ENCODE data around the gene CTSH. TPM values are rescaled to one million over a fixed set of nuclear protein-coding genes. Genes with fewer than 3 reads are reported as not detected.

The CTSH gene
- polyA plus RNA-seq, 3 donors from 2014 or later: 9.3 to 37.8 (median 23.0) TPM

- Mint-ChIP-seq H3K36me3 (no peaks in the 10 kb centered on the region), H3K9me3 (no peaks in the 10 kb centered on the region), H3K4me1 (no peaks in the 10 kb centered on the region), H3K4me3 (no peak overlapping the region), H3K27me3 (ENCODE audit: low read depth in 3 of 3) (peaks cover 0 to 2% (median 0%) of the 10 kb centered on the region in 3 donors), H3K27ac (no peak overlapping the region)
- no peak for DNase-seq
These were observed 23.3 kb upstream of the CTSH start for GRCh38 chr15:78968114-78968513.

- no peak for DNase-seq
- H3K9me3 Mint-ChIP-seq: no peaks in the 10 kb centered on the region
- H3K36me3 Mint-ChIP-seq: no peaks in the 10 kb centered on the region
- no peaks in the 10 kb centered on the region for H3K4me1 Mint-ChIP-seq
- no peak overlapping the region for H3K27ac Mint-ChIP-seq
- no peak overlapping the region for H3K4me3 Mint-ChIP-seq
- H3K27me3 Mint-ChIP-seq (ENCODE audit: low read depth in 3 of 3): peaks cover 0 to 4% (median 3%) of the 10 kb centered on the region in 3 donors
These were observed 15.5 kb upstream of the CTSH start for GRCh38 chr15:78960308-78960707.

- Mint-ChIP-seq H3K27me3 (ENCODE audit: low read depth in 3 of 3) (peaks cover 0 to 4% (median 3%) of the 10 kb centered on the region in 3 donors), H3K9me3 (no peaks in the 10 kb centered on the region), H3K4me1 (no peaks in the 10 kb centered on the region), H3K36me3 (no peaks in the 10 kb centered on the region), H3K4me3 (no peak overlapping the region), H3K27ac (no peak overlapping the region)
- DNase-seq: no peak
These were observed 14.5 kb upstream of the CTSH start for GRCh38 chr15:78959360-78959759.

GRCh38 chr15:78957416-78958093 is 12.7 kb upstream of the CTSH start:
- H3K27ac Mint-ChIP-seq: no peak overlapping the region
- H3K9me3 Mint-ChIP-seq: no peaks in the 10 kb centered on the region

GRCh38 chr15:78956937-78957336 is 12.1 kb upstream of the CTSH start:
- Mint-ChIP-seq H3K27me3 (ENCODE audit: low read depth in 3 of 3) (peaks cover 0 to 4% (median 3%) of the 10 kb centered on the region in 3 donors), H3K9me3 (no peaks in the 10 kb centered on the region), H3K36me3 (no peaks in the 10 kb centered on the region), H3K27ac (no peak overlapping the region), H3K4me1 (no peaks in the 10 kb centered on the region), H3K4me3 (no peak overlapping the region)
- DNase-seq: no peak

More at GRCh38 chr15:78957416-78958093, 12.7 kb upstream of the CTSH start:
- H3K36me3 Mint-ChIP-seq: no peaks in the 10 kb centered on the region
- no peak overlapping the region for H3K4me3 Mint-ChIP-seq
- no peaks in the 10 kb centered on the region for H3K4me1 Mint-ChIP-seq
- peaks cover 0 to 4% (median 3%) of the 10 kb centered on the region in 3 donors for H3K27me3 Mint-ChIP-seq (ENCODE audit: low read depth in 3 of 3)
- DNase-seq: no peak

GRCh38 chr15:78955355-78955754 is 10.5 kb upstream of the CTSH start:
- Mint-ChIP-seq H3K27me3 (ENCODE audit: low read depth in 3 of 3) (peaks cover 0 to 7% (median 3%) of the 10 kb centered on the region in 3 donors), H3K4me3 (no peak overlapping the region), H3K27ac (no peak overlapping the region), H3K4me1 (no peaks in the 10 kb centered on the region), H3K9me3 (no peaks in the 10 kb centered on the region), H3K36me3 (no peaks in the 10 kb centered on the region)
- no peak for DNase-seq

GRCh38 chr15:78951841-78952238 is 7.0 kb upstream of the CTSH start:
- no peaks in the 10 kb centered on the region for H3K9me3 Mint-ChIP-seq
- no peaks in the 10 kb centered on the region for H3K4me1 Mint-ChIP-seq
- H3K27me3 Mint-ChIP-seq (ENCODE audit: low read depth in 3 of 3): peaks cover 0 to 5% (median 0%) of the 10 kb centered on the region in 3 donors
- H3K4me3 Mint-ChIP-seq: no peak overlapping the region
- H3K27ac Mint-ChIP-seq: no peak overlapping the region
- DNase-seq: no peak
- H3K36me3 Mint-ChIP-seq: no peaks in the 10 kb centered on the region

GRCh38 chr15:78950902-78951840 is 6.3 kb upstream of the CTSH start:
- no peaks in the 10 kb centered on the region for H3K36me3 Mint-ChIP-seq
- H3K4me3 Mint-ChIP-seq: no peak overlapping the region
- peaks cover 0 to under 1% of the 10 kb centered on the region in 2 donors for H3K4me1 Mint-ChIP-seq
- peaks cover 0 to 5% (median 0%) of the 10 kb centered on the region in 3 donors for H3K27me3 Mint-ChIP-seq (ENCODE audit: low read depth in 3 of 3)
- H3K27ac Mint-ChIP-seq: no peak overlapping the region
- no peaks in the 10 kb centered on the region for H3K9me3 Mint-ChIP-seq
- no peak for DNase-seq

GRCh38 chr15:78950343-78950742 is 5.5 kb upstream of the CTSH start:
- Mint-ChIP-seq H3K4me3 (no peak overlapping the region), H3K36me3 (no peaks in the 10 kb centered on the region), H3K27ac (no peak overlapping the region), H3K27me3 (ENCODE audit: low read depth in 3 of 3) (peaks cover 0 to 3% (median 0%) of the 10 kb centered on the region in 3 donors), H3K4me1 (peaks cover 0 to 1% of the 10 kb centered on the region in 2 donors), H3K9me3 (no peaks in the 10 kb centered on the region)
- no peak for DNase-seq

GRCh38 chr15:78949461-78949860 is 4.6 kb upstream of the CTSH start:
- H3K27ac Mint-ChIP-seq: no peak overlapping the region
- H3K4me3 Mint-ChIP-seq: no peak overlapping the region
- no peak for DNase-seq
- H3K36me3 Mint-ChIP-seq: no peaks in the 10 kb centered on the region
- no peaks in the 10 kb centered on the region for H3K9me3 Mint-ChIP-seq
- H3K4me1 Mint-ChIP-seq: peaks cover 0 to 5% of the 10 kb centered on the region in 2 donors
- peaks cover 0 to 6% (median 3%) of the 10 kb centered on the region in 3 donors for H3K27me3 Mint-ChIP-seq (ENCODE audit: low read depth in 3 of 3)

- Mint-ChIP-seq H3K4me1 (peaks cover 0 to 7% of the 10 kb centered on the region in 2 donors), H3K4me3 (peak overlapping the region in 2 of 5 donors; percentile 19 to 34), H3K27ac (no peak overlapping the region), H3K36me3 (no peaks in the 10 kb centered on the region), H3K27me3 (ENCODE audit: low read depth in 3 of 3) (peaks cover 0 to 6% (median 6%) of the 10 kb centered on the region in 3 donors), H3K9me3 (no peaks in the 10 kb centered on the region)
- DNase-seq: no peak
These were observed 2.7 kb upstream of the CTSH start for GRCh38 chr15:78947506-78947905.

GRCh38 chr15:78946493-78946892 is 1.6 kb upstream of the CTSH start:
- DNase-seq: no peak
- Mint-ChIP-seq H3K27me3 (ENCODE audit: low read depth in 3 of 3) (peaks cover 0 to 6% (median 3%) of the 10 kb centered on the region in 3 donors), H3K36me3 (no peaks in the 10 kb centered on the region), H3K9me3 (no peaks in the 10 kb centered on the region), H3K4me1 (peaks cover 0 to 7% of the 10 kb centered on the region in 2 donors), H3K27ac (no peak overlapping the region), H3K4me3 (peak overlapping the region in 4 of 5 donors; percentile 11 to 43 (median 26))

- Mint-ChIP-seq H3K9me3 (no peaks in the 10 kb centered on the region), H3K36me3 (no peaks in the 10 kb centered on the region), H3K4me3 (peak overlapping the region; percentile 63 to 74 (median 64)), H3K27me3 (ENCODE audit: low read depth in 3 of 3) (peaks cover 0 to 6% (median 3%) of the 10 kb centered on the region in 3 donors), H3K27ac (no peak overlapping the region), H3K4me1 (peaks cover 3 to 7% of the 10 kb centered on the region in 2 donors)
- DNase-seq: no peak
These were observed 632 bp downstream of the CTSH start for GRCh38 chr15:78944202-78944625.

GRCh38 chr15:78943692-78944091 is 1.2 kb downstream of the CTSH start:
- no peak for DNase-seq
- Mint-ChIP-seq H3K4me3 (peak overlapping the region in 4 of 5 donors; percentile 11 to 74 (median 42)), H3K27me3 (ENCODE audit: low read depth in 3 of 3) (peaks cover 0 to 6% (median 3%) of the 10 kb centered on the region in 3 donors), H3K9me3 (no peaks in the 10 kb centered on the region), H3K4me1 (peaks cover 6 to 7% of the 10 kb centered on the region in 2 donors), H3K36me3 (no peaks in the 10 kb centered on the region), H3K27ac (no peak overlapping the region)

All from immature natural killer cell (primary cell).